Tibial nerve (tissue), 4 donors: ENCODE results near the gene PTPRF. TPM values are rescaled to one million over a fixed set of nuclear protein-coding genes. Genes with fewer than 3 reads are reported as not detected.

Experiments used
- DNase-seq, 2 donors: peaks; one replicate each; pipeline ENCODE4 v3.0.0-alpha.2; 2019; ENCODE audit warnings: low spot score in 2 of 2
- H3K27ac ChIP-seq, 4 donors: fragments of 200-600 bp; sonication (generic) in 3 of 4; one replicate each; pipeline ENCODE4 v1.5.1; 2017 to 2019; ENCODE audit warnings: mild to moderate bottlenecking in 1 of 4
- H3K27me3 ChIP-seq, 2 donors: fragments of 200-600 bp; sonication (generic) in 1 of 2; one replicate each; pipeline versions ENCODE4 v1.5.1 to v1.6.0; 2017 to 2019
- H3K36me3 ChIP-seq, 3 donors: fragments of 200-600 bp; sonication (generic); one replicate each; pipeline ENCODE4 v1.5.1; 2018 to 2019
- H3K4me1 ChIP-seq, 4 donors: fragments of 200-600 bp; sonication (generic) in 3 of 4; one replicate each; pipeline ENCODE4 v1.5.1; 2017 to 2019
- H3K4me3 ChIP-seq, 4 donors: fragments of 200-600 bp; sonication (generic) in 3 of 4; one replicate each; pipeline ENCODE4 v1.5.1; 2017 to 2019; ENCODE audit warnings: mild to moderate bottlenecking in 1 of 4, moderate library complexity in 1 of 4
- H3K9me3 ChIP-seq, 4 donors: fragments of 200-600 bp; sonication (generic) in 3 of 4; one replicate each; pipeline ENCODE4 v1.5.1; 2017 to 2019
- CTCF ChIP-seq, 5 experiments: fragments of 200-600 bp in 3 of 5; fragments of 450-650 bp in 2 of 5; sonication (generic) in 3 of 5; IDR thresholded peaks; one replicate each; pipeline ENCODE4 v1.5.1; 2016 to 2019; ENCODE audit warnings: antibody characterized with exemption in 5 of 5, mild to moderate bottlenecking in 3 of 5, moderate library complexity in 2 of 5
- EP300 ChIP-seq, 2 donors: sonication (generic); formaldehyde crosslinking; IDR thresholded peaks; one replicate each; pipeline ENCODE4 v1.6.1; 2017; ENCODE audit warnings: antibody characterized with exemption in 2 of 2, mild to moderate bottlenecking in 1 of 2
- POLR2A ChIP-seq, 2 donors: fragments of 450-650 bp; IDR thresholded peaks; one replicate each; pipeline ENCODE4 v1.6.1; 2017; ENCODE audit warnings: antibody characterized with exemption in 2 of 2, mild to moderate bottlenecking in 2 of 2, moderate library complexity in 2 of 2
- WGBS, 2 donors: methylation state at CpG; one replicate each; pipeline ENCODE4 v1.1.5; 2018; 5-methylcytosine and 5-hydroxymethylcytosine counted together
- total RNA-seq, 4 donors: library from RNA; depleted of rRNA; stranded (reverse); fragments of >200 nt; gene quantifications; one replicate each; pipeline ENCODE4 v1.1.0, GENCODE V29; 2016

Gene PTPRF
- total RNA-seq, 4 donors from 2014 or later = 72.0 to 112 (median 92.5) TPM

DNA sequence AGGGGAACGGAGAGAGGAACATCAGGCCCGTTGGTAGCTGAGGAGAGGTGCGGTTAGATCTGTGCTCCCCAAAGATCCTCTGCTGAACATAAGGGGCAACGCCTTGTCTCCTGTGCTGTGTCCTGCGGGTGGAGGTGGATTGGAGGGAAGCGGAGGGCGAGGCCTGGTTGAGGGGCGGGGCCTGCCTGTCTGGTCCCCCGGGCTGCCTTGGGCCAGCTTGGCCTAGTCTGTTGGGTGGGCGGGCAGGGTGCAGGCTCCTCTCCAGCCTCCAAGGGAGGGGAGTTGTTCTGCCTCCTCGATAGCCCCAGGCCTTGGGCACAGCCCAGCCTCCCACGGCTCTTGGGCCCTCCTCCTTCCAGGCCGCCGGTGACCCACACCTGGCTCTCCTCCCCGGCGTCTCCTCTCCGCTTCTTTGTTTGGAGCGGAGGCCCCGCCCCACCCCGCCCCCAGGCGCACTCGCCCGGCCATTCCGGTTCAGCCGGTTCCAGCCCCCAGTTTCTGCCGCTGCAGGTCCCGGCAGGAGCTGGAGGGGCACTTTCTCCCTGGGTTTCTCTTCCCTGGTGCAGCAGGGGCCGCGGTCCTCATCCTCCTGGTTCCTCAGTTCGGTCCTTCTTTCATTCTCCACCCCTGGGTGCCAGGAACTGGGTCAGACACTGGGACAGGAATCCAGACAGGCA, 19.4 kb downstream of the PTPRF start:
- H3K27me3 ChIP-seq = no peaks in the 10 kb centered on the region
- peaks cover 0 to 19% (median 0%) of the 10 kb centered on the region in 3 donors for H3K36me3 ChIP-seq
- 28 to 31% methylated on average over 20 to 30 of the region's 30 CpGs for WGBS, 2 donors
- peak overlapping the region; percentile 38 to 87 (median 66) for H3K27ac ChIP-seq
- no peaks in the 10 kb centered on the region for H3K9me3 ChIP-seq
- H3K4me3 ChIP-seq = peak overlapping the region in 3 of 4 donors; percentile 9 to 39 (median 31)
- TF ChIP-seq CTCF (IDR thresholded peaks at IDR 0.05) (no peak), POLR2A (IDR thresholded peaks at IDR 0.05) (no peak), EP300 (IDR thresholded peaks at IDR 0.05) (no peak)
- H3K4me1 ChIP-seq = peaks cover 0 to 74% (median 41%) of the 10 kb centered on the region in 4 donors
- peak in 1 of 2 donors; percentile 31 for DNase-seq

DNA sequence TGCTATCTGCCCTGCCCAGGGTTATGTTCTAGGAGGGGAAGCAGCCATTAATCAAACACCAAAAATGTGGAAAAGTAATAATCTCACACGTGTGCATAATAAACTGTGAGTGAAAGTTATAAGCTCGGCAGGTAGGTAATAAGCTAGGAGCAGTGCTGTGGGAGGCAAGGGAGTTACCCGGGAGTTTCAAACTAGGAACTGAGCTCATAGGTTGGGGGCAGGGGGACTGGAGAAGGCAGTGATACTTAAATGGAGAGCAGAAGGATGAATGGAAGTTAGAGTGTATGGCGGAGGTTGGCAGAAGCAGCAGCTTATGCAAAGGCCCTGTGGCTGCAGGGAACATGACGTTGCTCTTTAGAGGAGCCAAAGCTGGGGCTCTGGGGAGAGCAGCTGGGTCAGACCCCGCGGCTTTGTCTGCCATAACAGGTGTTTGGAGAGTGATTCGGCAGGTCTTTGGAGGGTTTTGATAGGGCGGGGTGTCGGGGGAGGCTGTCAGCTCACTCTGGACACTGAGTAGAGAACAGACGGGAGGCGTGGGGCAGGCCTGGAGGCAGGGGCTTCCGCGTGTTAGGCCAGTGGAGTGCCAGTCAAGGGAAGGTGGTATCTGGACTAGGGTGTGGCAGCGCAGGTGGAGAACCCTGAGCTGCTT, 20.0 kb downstream of the PTPRF start:
- peaks cover 0 to 68% (median 35%) of the 10 kb centered on the region in 4 donors for H3K4me1 ChIP-seq
- H3K9me3 ChIP-seq = no peaks in the 10 kb centered on the region
- no peak for TF ChIP-seq POLR2A (IDR thresholded peaks at IDR 0.05)
- TF ChIP-seq CTCF (IDR thresholded peaks at IDR 0.05) = no peak
- no peak for TF ChIP-seq EP300 (IDR thresholded peaks at IDR 0.05)
- H3K27ac ChIP-seq = peak overlapping the region; percentile 38 to 87 (median 66)
- peak overlapping the region in 2 of 4 donors; percentile 31 to 39 for H3K4me3 ChIP-seq
- 86 to 88% methylated on average over 15 of the region's 15 CpGs for WGBS, 2 donors
- H3K27me3 ChIP-seq = no peaks in the 10 kb centered on the region
- peaks cover 0 to 19% (median 0%) of the 10 kb centered on the region in 3 donors for H3K36me3 ChIP-seq
- no peak for DNase-seq

GRCh38 chr1:43551396-43551888, 20.8 kb downstream of the PTPRF start:
- no peak for DNase-seq
- peak overlapping the region in 1 of 4 donors; percentile 87 for H3K27ac ChIP-seq
- no peaks in the 10 kb centered on the region for H3K9me3 ChIP-seq
- peaks cover 0 to 20% (median 0%) of the 10 kb centered on the region in 3 donors for H3K36me3 ChIP-seq
- 93 to 94% methylated on average over 6 to 7 of the region's 7 CpGs for WGBS, 2 donors
- no peak overlapping the region for H3K4me3 ChIP-seq
- H3K27me3 ChIP-seq = no peaks in the 10 kb centered on the region
- TF ChIP-seq CTCF (IDR thresholded peaks at IDR 0.05) (no peak), EP300 (IDR thresholded peaks at IDR 0.05) (no peak), POLR2A (IDR thresholded peaks at IDR 0.05) (no peak)
- H3K4me1 ChIP-seq = peaks cover 0 to 61% (median 29%) of the 10 kb centered on the region in 4 donors

DNA sequence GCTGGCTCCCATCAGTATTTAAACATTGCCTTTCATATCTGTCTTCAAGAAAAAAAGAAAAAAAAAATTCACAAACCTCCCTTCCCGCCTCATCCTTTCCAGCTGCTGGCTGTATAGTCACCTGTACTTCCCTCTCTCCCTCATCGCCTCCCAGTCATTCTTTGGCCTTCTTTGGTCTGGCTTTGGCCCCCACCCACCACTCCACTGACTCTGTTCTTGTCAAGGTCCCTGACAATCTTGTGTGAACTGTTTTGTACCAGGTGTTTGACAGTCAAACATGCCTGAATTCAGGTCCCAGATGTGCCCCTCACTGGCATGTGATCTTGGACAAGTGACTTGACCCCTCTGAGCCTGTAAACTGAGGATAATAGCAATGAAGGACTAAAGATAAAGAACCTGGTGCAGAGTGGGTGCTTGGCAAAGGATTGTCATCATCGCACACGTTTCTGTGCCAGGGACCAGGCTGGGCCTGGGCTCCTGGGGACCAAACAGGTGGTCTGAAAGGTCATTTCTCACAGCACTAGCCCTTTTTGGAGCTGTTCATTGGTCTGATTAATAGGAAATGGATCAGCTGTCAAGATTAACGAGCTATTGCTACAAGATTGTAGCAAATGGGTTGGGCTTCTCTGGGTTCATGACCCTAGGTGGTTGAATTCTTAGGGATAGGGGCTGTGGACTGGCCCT, 21.5 kb downstream of the PTPRF start:
- Histone ChIP-seq H3K4me3 (no peak overlapping the region), H3K27me3 (no peaks in the 10 kb centered on the region), H3K4me1 (peaks cover 0 to 61% (median 32%) of the 10 kb centered on the region in 4 donors), H3K9me3 (no peaks in the 10 kb centered on the region), H3K36me3 (peaks cover 0 to 27% (median 0%) of the 10 kb centered on the region in 3 donors), H3K27ac (peak overlapping the region in 3 of 4 donors; percentile 19 to 52 (median 43))
- 70 to 71% methylated on average over 5 of the region's 5 CpGs for WGBS, 2 donors
- no peak for DNase-seq
- TF ChIP-seq CTCF (IDR thresholded peaks at IDR 0.05) (no peak), EP300 (IDR thresholded peaks at IDR 0.05) (no peak), POLR2A (IDR thresholded peaks at IDR 0.05) (no peak)
